ENCODE data around the gene PRMT1.

PRMT1 gene

DNA sequence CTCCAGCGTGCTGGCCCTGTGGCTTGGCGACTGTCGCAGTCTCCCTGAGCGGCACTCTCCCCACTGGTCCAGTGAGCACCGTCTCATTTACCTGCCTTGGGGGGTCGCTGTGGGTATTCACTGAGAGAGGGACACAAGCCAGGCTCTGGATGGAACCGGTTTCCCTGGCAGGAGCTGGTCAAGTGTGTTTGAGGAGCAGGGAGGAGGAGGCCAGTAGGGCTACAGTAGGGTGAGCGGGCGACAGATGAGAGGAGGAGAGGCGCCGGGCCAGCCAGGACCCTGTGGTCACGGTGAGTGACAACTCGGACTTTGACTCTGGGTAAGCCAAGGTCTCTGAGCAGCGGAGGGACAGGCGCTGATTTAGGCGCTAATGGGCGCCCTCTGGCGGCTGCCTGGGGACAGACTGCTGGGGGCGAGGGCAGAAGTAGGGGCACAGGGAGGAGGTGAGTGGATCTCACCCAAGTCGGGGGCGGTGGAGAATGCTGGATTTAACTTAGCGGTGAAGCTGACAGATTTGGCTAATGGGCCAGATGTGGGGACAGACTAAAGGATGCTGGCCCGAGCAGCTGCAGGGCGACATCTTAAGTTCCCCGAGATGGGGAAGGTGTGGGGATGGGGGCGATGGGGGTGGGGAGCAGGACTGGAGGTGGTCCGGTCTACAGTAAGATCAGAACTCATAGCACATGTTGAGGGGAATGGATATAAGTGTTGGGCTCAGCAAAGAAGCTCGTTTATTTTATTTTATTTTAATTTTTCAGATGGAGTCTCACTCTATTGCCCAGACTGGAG lies 4.7 kb upstream of the PRMT1 start:
- DNase-seq = peak; percentile 67 to 74

DNA sequence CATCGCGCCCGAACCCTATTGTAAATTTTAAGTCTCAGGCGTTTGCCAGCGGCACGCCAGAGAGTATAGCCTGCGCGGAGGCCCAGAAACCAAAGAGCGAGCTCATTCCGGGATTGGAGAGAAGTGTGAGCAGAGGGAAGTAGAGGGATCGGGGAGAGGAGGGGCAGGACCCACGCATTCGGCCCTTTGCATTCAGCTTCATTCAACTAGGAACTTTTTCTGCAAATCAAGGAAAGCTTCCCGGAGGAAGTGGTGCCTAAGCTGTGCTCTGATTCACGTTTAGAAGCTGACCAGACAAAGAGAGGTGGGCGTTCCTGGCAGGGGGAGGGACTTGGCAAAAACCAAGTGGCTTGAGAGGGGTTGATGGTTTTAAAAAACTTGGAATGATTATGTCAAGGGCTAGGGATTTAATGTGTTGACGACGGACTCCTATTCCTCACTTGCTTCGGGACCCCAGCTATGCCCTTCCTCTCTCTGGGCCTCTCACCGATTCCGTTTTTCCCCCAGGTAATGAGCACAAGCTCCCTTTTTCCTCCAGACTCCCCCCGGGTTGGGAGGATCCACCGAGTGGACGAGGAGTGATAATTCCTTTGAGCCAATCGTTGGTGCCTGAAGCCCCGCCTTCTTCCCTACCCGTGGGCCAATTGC lies 811 bp upstream of the PRMT1 start:
- DNase-seq = peak; percentile 95 to 97

DNA sequence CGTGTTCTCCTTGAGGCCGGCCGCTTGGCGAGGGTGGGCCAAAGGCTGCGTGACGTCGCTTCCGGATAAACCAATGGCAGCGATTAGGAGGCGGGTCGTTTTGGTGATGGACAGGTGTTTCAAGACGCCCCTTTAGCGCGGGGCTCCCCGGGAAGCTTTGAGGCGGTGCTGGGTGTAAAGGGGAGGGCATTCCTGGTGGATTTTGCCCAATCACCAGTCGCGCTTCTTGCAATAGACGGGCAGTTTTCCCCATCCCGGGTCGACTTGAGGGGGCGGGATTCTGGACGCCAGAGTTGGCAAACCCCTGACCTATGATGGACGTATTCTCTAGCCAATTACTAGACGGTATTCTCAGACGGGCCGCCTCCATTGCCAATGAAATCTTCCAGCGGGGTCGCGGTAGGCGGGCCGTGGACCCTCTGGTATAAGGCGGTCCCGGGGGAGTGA lies 264 bp upstream of the PRMT1 start:
- DNase-seq = peak; percentile 100

DNA sequence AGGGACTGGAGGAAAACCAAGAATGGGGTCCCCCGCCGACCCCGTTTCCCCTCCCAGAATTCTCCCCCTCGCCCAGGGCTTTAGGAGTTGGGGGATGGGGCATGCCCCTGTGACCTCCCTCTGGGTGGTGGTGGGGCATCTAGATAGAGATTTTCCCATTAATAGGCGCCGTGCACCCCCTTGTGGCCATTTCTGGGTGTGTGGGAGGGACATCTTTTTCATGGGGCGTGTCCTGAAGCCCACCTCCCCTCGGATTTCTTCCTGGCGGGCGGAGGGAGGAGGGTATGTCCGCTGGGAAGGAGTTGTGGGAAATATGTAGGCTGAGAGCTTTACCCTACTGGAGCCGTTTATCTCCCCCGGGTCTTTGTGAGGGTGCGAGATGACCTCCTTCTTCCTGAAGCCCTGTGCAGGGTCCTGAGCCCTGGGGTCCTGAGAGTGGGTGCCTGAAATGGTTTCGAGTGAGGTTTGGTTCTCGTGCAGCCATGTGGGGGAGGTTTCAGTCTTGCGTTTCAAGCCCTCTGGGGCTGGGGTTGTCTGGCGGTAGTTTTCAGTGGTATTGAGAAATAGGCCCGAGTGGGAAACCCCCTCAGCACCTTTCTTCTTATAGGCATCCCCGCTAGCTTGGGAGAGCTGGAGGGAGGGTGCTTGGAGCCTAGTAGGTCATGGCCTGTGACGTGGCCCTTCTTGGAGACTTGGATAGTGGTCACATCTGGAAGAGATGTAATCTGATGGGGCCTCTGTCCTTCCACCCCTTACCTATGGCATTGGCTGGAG lies 1.0 kb downstream of the PRMT1 start:
- DNase-seq = peak; percentile 75 to 81

DNA sequence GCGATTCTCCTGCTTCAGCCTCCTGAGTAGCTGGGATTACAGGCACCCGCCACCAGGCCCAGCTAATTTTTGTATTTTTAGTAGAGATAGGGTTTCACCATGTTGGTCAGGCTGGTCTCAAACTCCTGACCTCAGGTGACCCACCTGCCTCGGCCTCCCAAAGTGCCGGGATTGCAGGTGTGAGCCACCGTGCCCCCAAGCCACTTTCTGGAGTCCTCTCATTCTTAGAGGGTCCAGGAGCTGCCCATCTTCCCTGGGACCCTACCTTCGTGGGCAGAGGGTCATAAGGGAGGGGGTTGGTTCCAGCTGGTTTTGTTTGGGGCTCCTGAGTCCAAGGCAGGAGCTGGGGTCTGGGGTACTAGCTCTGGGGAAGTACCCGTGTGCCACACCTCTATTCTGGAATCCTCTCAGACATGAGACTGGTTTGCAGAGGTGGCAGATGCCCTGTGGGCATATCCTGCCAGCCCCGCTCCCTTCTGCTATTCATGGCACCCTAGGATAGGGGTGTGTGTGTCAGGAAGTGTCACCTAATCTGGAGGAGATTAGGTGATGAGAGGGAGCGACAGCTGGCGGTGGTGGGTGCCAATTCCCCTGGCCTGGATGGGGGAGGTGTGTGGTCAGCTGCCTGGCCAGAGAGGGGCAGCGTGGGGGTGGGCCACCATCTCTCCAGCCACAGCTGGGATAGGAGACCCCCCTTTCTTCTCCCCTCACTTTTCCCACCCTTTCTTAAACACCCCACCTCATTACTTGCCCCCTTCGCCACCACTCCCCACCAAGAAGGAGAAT lies 2.1 kb downstream of the PRMT1 start:
- no peak for DNase-seq

DNA sequence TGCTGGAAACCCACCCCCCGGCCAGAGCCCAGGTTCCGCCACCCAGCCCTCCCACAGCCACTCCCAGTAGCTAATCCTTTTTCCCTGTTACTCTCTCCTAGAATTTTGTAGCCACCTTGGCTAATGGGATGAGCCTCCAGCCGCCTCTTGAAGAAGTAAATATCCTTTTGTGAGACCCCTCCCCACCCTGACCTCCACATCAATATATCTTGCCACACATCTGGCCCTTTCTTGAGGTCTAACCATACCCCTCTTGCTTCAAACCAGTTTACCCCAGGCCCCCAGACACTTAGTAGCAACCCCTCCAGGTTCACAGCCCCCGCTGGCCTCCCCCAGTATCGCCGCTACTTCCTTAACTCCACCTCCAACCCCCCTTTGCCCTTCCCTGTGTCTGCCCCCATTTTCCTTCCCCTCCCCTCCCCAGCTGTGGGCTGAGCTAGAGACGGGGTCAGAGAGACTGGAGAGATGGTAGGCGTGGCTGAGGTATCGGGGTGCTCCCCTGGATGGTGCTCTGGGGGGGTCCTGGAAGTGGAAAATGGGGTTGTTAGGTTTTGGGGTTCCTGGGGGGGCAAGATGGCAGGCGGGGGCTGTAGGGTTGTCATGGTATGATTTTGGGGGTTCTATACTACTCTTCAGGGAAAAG lies 2.8 kb downstream of the PRMT1 start:
- no peak for DNase-seq

DNA sequence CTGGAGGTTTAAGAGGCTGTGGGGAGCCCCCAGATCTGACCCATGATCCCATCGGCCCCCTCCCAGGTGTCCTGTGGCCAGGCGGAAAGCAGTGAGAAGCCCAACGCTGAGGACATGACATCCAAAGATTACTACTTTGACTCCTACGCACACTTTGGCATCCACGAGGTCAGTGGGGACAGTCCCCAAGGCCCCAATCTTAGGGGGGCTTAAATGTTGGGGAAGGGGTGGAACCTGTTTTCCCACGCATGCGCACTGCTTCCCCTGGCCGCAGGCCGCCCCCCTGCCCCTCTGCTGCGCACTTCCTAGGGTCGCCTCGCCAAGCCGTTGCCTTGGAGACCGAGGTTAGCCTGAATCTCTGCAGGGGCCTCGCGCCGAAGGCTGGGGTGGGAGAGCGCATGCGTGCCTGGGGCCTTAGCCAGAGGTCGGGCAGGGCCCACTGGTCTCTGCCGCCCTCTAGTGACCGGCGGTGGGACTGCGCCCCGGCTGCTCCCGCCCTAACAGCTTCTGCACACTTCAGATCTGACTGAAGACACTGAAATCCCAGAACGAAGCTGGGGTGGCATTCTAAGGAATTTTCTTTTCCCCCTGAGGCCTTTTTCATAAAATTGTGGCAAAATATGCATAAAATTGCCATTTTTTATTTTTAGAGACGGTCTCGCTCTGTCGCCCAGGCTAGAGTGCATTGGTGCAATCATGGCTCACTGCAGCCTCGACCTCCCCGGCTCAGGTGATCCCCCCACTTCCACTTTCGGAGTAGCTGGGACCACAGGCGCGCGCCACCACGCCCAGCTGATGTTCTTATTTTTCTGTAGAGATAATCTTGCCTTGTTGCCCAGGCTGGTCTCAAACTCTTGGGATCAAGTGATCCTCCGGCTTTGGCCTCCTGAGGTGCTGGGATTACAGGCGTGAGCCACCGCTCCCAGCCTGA lies 3.6 kb downstream of the PRMT1 start:
- DNase-seq = peak; percentile 89 to 94

DNA sequence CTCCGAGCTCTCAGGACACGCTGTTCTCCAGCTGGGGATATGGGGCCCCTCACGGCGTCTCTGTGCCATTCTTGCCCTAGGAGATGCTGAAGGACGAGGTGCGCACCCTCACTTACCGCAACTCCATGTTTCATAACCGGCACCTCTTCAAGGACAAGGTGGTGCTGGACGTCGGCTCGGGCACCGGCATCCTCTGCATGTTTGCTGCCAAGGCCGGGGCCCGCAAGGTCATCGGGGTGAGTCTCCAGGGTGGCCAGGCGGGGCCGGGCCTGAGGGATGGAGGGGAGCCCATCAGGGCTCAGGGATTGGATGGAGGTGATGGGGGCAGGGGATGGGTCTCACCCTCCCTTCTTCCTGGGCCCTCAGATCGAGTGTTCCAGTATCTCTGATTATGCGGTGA lies 4.8 kb downstream of the PRMT1 start:
- no peak for DNase-seq

DNA sequence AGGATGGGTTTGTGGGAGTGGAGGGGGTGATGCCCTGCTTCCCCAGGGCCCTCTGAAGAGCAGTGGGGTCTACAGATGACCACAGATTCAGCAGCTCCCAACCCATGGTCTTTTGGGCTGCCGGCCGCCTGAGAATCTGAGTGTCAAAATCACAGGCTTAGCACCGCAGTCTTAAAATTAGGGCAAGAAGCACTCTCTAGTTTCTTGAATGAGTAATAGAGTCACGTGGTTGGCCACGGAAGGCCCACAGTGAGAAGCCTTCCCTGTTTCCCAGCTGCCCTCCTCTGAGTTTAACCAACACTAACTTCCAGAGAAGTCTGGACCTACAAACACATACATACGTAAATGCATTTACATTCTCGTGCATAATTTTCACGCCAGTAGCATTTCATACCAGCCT lies 5.2 kb downstream of the PRMT1 start:
- DNase-seq = peak in 1 of 2 donors; percentile 8

DNA sequence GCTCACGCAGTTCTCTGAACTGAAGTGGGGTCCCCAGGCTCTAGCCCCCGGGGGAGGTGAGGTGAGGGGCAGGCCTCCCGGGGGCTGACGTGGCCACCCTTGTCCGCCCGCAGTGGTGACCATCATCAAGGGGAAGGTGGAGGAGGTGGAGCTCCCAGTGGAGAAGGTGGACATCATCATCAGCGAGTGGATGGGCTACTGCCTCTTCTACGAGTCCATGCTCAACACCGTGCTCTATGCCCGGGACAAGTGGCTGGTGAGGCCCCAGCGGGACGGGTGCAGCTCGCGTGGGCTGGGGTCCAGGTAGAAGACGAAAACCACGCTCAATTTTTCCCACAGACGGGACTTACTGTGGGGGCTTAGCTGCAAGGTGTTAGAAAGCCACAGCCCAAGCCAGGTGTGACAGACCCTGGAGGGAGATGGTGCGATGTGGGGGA lies 6.8 kb downstream of the PRMT1 start:
- DNase-seq = no peak

DNA sequence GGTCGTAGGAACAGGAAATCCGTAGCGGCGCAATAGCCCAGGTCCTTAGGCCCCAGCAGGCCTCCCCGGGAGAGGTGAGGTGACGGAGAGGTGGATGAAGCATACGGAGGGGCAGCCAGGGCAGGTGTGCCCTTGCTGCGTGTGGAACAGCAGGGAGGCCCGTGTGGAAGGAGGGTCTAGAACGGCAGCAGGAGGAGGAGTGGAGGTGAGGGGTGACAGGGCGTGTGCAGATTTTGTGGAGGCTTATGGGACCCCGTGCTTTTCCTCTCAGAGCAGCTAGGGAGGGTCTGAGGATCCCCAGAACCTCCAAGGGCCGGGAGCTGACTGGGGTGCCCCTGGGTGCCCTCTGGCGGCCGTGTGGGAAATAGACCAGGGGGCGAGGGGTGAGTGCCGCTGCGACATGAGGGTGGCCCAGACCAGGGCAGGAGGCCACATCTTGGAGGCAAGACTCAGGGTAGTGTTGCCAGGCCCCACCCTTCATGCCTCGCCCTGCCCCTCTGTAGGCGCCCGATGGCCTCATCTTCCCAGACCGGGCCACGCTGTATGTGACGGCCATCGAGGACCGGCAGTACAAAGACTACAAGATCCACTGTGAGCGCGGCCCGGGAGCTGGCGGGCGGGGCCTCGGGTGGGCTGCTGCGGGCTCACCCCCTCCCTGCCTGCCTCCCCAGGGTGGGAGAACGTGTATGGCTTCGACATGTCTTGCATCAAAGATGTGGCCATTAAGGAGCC lies 7.3 kb downstream of the PRMT1 start:
- DNase-seq = no peak

DNA sequence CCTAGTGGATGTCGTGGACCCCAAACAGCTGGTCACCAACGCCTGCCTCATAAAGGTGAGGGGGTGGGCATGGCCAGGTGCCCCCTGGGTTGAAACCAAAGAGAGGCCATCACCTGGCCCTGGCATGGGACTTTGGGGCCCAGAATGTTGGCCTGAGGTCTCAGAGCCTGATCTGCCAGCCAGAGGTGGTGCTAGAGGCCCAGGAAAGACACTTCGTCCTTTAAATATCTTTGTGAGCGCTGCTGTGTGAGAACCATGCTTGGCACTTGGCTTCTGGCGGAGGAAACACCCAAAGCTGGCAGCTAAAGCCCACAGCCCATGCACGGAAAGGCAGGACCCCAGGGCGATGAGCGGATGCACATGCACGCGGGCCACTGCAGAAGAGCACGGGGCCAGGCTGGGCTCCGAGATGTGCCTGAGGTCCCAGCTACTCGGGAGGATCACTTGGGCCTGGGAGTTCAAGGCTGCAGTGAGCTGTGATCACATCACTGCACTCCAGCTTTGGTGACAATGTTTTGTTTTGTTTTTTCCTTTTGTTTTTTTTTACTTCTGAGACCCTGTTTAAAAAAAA lies 8.0 kb downstream of the PRMT1 start:
- no peak for DNase-seq

DNA sequence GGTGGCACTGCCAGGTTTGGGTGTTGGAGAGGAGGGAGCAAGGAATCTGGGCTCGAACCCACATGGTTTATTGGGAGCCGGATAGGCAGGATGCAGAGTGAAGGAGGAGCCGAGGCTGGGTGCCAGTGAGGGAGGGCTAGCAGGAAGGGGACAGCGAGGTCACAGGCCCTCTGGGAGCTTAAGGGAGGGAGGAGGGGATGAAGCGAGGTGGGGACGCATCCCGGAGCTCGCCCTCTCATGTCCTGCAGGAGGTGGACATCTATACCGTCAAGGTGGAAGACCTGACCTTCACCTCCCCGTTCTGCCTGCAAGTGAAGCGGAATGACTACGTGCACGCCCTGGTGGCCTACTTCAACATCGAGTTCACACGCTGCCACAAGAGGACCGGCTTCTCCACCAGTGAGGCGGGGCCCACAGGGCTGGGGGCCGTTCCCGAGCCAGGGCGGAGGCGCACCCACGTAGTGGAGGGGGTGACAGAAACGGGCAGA lies 8.8 kb downstream of the PRMT1 start:
- DNase-seq = no peak

DNA sequence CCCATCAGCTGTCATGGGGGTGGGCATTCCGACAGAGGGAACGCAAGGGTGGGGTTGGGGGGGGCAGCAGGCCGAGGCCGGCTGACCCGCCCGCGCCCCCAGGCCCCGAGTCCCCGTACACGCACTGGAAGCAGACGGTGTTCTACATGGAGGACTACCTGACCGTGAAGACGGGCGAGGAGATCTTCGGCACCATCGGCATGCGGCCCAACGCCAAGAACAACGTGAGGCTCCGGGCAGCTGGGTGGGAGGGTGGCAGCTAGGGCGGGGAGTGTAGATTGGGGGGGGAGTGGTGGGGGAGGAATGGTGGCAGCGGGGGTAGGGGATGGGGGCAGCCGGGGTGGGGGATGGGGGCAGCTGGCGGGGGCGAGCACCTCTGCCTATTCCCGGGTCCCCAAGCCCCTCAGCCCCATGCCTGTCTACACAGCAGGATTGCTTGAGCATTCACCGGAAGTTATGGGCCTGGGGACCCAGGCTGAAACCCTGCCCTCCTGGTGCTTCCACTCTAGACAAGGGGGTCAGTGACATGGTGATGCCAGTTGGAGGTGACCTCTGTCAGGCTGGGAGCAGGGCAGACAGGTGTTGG lies 9.5 kb downstream of the PRMT1 start:
- DNase-seq = no peak

DNA sequence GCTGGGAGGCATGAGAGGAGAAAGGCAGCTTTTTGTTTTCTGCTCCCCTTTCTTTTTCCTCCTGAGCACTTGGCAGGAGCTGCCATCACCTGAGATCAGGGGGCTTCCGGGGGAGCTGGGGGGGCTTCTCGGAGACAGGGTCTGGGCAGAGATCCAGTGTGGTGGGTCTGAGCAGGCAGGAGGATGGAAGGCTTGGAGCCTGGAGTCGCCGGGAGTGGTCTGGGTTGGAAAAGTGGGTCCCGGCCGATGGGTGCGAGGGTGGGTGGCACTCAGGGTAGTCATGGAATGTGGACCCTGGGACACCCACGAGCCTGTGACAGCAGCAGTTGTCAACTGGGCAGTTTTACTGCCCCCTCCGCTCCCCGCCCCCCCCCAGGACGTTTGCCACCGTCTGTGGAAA lies 10.1 kb downstream of the PRMT1 start:
- DNase-seq = no peak

DNA sequence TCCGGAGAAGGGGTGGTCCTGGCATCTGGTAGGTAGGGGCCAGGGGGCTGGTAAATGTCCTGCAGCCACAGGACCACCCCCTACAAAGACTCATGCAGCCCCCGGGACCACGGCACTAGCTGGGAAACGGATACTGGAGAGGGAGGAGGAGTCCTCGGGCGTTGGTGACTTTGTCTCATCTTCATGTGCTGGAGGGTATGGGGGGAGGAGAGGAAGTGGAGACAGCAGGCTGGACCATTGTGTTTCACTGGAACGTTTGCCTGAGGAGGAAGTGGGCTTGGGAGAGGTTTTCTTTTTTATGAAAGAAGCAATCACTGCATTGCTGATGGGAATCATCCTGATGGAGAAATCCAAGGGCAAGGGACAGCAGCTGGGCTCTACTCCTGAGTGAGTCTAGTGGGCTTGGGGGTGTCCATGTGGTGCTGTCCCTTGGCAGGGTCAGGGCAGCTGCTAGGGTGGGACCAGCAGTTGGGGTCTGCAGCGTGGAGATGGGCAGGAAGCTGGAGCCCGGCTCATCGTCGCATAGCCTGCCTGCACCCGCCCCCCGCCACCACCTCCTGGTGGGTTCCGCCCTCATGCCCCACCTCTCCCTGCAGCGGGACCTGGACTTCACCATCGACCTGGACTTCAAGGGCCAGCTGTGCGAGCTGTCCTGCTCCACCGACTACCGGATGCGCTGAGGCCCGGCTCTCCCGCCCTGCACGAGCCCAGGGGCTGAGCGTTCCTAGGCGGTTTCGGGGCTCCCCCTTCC lies 10.7 kb downstream of the PRMT1 start:
- DNase-seq = peak; percentile 41 to 55

DNA sequence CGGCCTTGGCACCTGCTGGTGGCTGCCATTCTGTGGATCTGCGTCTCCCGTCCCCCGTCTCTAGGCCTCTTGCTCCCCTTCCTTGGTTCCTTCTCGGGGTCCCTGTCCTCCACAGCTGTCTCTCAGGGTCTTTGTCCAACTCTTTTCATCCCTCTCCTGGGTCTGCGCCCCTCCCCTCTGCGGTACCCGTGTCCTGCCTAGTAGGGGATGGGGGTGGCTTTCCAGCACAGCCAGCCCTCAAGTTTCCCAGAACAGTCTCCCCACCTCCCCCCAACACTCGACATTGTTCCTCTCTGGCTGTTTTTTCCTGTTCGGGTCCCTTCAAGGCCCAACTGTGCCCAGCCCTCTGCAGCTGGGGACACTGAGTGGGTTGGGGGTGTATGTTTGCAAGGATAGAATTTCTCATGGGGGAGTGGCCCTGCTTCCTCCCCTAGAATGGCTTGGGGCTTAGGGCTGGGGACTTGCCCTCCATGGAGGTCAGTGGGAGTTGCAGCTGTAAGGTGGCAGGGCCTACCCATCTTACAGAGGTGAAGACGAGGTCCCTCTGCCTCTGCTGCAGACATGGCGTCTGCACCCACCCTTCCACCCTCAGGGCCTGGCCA lies 11.6 kb downstream of the PRMT1 start:
- DNase-seq = no peak
